Gastrocnemius medialis (tissue), 4 donors: ENCODE data around the gene VEZF1. TPM values are rescaled to one million over a fixed set of nuclear protein-coding genes. Genes with fewer than 3 reads are reported as not detected.
A peak's percentile ranks its signal among the peaks of the same experiment; 100 is the strongest.

Experiments used
- ATAC-seq, 2 donors: fragments of 150-250 bp; one replicate each; pipeline ENCODE4 v1.9.1; 2016
- DNase-seq, 2 donors: peaks; one replicate each; pipeline ENCODE4 v3.0.0-alpha.2; 2019
- H3K27ac ChIP-seq, 4 donors: fragments of 200-600 bp; sonication (generic); 1 replicate in 1 of 4; 2 replicates in 3 of 4; pipeline ENCODE4 v1.5.1; 2016 to 2018; ENCODE audit warnings: mild to moderate bottlenecking in 2 of 4, moderate library complexity in 1 of 4
- H3K27me3 ChIP-seq, 3 donors: fragments of 200-600 bp; sonication (generic) in 2 of 3; 1 replicate in 1 of 3; 2 replicates in 2 of 3; pipeline versions ENCODE4 v1.5.1 to v1.6.0; 2016 to 2019; ENCODE audit warnings: mild to moderate bottlenecking in 1 of 3, moderate library complexity in 1 of 3
- H3K36me3 ChIP-seq, 2 donors: fragments of 200-600 bp; sonication (generic) in 1 of 2; one replicate each; pipeline ENCODE4 v1.5.1; 2017 to 2018
- H3K4me1 ChIP-seq, 2 donors: fragments of 200-600 bp; sonication (generic) in 1 of 2; one replicate each; pipeline ENCODE4 v1.5.1; 2016 to 2017; ENCODE audit warnings: mild to moderate bottlenecking in 2 of 2
- H3K4me3 ChIP-seq, 4 donors: fragments of 200-600 bp; sonication (generic) in 3 of 4; 1 replicate in 1 of 4; 2 replicates in 3 of 4; pipeline ENCODE4 v1.5.1; 2016 to 2019; ENCODE audit warnings: mild to moderate bottlenecking in 2 of 4
- H3K9me3 ChIP-seq, 3 donors: fragments of 200-600 bp; sonication (generic) in 2 of 3; 1 replicate in 1 of 3; 2 replicates in 2 of 3; pipeline ENCODE4 v1.5.1; 2016 to 2019
- CTCF ChIP-seq, 5 experiments: fragments of 450-650 bp in 3 of 5; fragments of 200-600 bp in 2 of 5; sonication (generic) in 2 of 5; IDR thresholded peaks in 4 of 5; conservative IDR thresholded peaks in 1 of 5; 1 replicate in 4 of 5; 2 replicates in 1 of 5; pipeline ENCODE4 v1.5.1; 2016 to 2019; ENCODE audit warnings: antibody characterized with exemption in 5 of 5, mild to moderate bottlenecking in 3 of 5, moderate library complexity in 3 of 5
- POLR2A ChIP-seq, 2 donors: fragments of 450-650 bp; IDR thresholded peaks; one replicate each; pipeline ENCODE4 v1.6.1; 2017; ENCODE audit warnings: antibody characterized with exemption in 2 of 2, mild to moderate bottlenecking in 2 of 2, moderate library complexity in 2 of 2
- in situ Hi-C, 4 donors: fragments of 200-750 bp; cut with MboI; loops; one replicate each; pipeline versions ENCODE4 v1.15.0 to v1.8.0; 2017; ENCODE audit warnings: low sequenced_read_pairs in 4 of 4
- intact Hi-C: fragments of 100-400 bp; cut with DNase I; formaldehyde crosslinking; loops from one replicate; pipeline ENCODE4 v1.15.1; 2023; ENCODE audit warnings: low total_unique reads
- total RNA-seq, 4 donors: library from RNA; depleted of rRNA; stranded (reverse); fragments of >200 nt; gene quantifications; one replicate each; pipeline versions ENCODE4 v1.1.0 to v1.2.3, GENCODE V29; 2016

VEZF1 gene
- total RNA-seq, 4 donors from 2014 or later = 99.9 to 137 (median 106) TPM

- H3K27me3 ChIP-seq = no peaks in the 10 kb centered on the region
- peak overlapping the region; percentile 67 to 92 (median 81) for H3K4me3 ChIP-seq
- DNase-seq (peak; percentile 32 to 55), ATAC-seq (peak; percentile 31 to 45)
- in situ Hi-C loops = loop anchor here in 2 of 4 donors (25.0 kb wide), 3 partner anchors 400 to 900 kb away; partner anchors contain the start of genes AKAP1 (in 1 of the 2) and MSI2 (in 1 of the 2)
- peaks cover 72 to 83% of the 10 kb centered on the region in 2 donors for H3K4me1 ChIP-seq
- intact Hi-C loops = loop anchor here (2.0 to 5.0 kb wide), 2 partner anchors 32 to 900 kb away; partner anchors contain the start of genes AKAP1 and CUEDC1
- TF ChIP-seq CTCF (IDR thresholded peaks at IDR 0.05 in 4 of 5, conservative IDR thresholded peaks at IDR 0.05 in 1 of 5) (no peak), POLR2A (IDR thresholded peaks at IDR 0.05) (no peak)
- peak overlapping the region; percentile 95 to 99 (median 98) for H3K27ac ChIP-seq
- H3K36me3 ChIP-seq = peaks cover 0 to 6% of the 10 kb centered on the region in 2 donors
- H3K9me3 ChIP-seq = no peaks in the 10 kb centered on the region
Measured at GRCh38 chr17:57986841-57987580, 1.0 kb downstream of the VEZF1 start.

- peaks cover 72 to 82% of the 10 kb centered on the region in 2 donors for H3K4me1 ChIP-seq
- ATAC-seq = peak; percentile 21 to 32
- intact Hi-C loops (loop anchor here (2.0 to 5.0 kb wide), 2 partner anchors 45 to 898 kb away; partner anchors contain the start of gene AKAP1), in situ Hi-C loops (loop anchor here in 2 of 4 donors (25.0 kb wide), 3 partner anchors 398 to 898 kb away; partner anchors contain the start of genes AKAP1 (in 1 of the 2) and MSI2 (in 1 of the 2))
- peaks cover 0 to 18% of the 10 kb centered on the region in 2 donors for H3K36me3 ChIP-seq
- H3K27ac ChIP-seq = peak overlapping the region; percentile 95 to 99 (median 98)
- no peaks in the 10 kb centered on the region for H3K27me3 ChIP-seq
- TF ChIP-seq CTCF (IDR thresholded peaks at IDR 0.05 in 4 of 5, conservative IDR thresholded peaks at IDR 0.05 in 1 of 5) = no peak
- TF ChIP-seq POLR2A (IDR thresholded peaks at IDR 0.05) = no peak
- H3K4me3 ChIP-seq = peak overlapping the region; percentile 67 to 92 (median 81)
- H3K9me3 ChIP-seq = no peaks in the 10 kb centered on the region
- no peak for DNase-seq
Measured at GRCh38 chr17:57985675-57985974, 2.4 kb downstream of the VEZF1 start.

GRCh38 chr17:57984936-57985674, 2.9 kb downstream of the VEZF1 start:
- no peak for DNase-seq
- ATAC-seq = no peak
- peaks cover 76 to 82% of the 10 kb centered on the region in 2 donors for H3K4me1 ChIP-seq
- no peaks in the 10 kb centered on the region for H3K27me3 ChIP-seq
- H3K36me3 ChIP-seq = peaks cover 0 to 23% of the 10 kb centered on the region in 2 donors
- intact Hi-C loops (loop anchor here (2.0 to 5.0 kb wide), 2 partner anchors 44 to 898 kb away; partner anchors contain the start of gene AKAP1), in situ Hi-C loops (loop anchor here in 2 of 4 donors (25.0 kb wide), 3 partner anchors 398 to 898 kb away; partner anchors contain the start of genes AKAP1 (in 1 of the 2) and MSI2 (in 1 of the 2))
- peak overlapping the region; percentile 95 to 99 (median 98) for H3K27ac ChIP-seq
- H3K9me3 ChIP-seq = no peaks in the 10 kb centered on the region
- TF ChIP-seq POLR2A (IDR thresholded peaks at IDR 0.05) (no peak), CTCF (IDR thresholded peaks at IDR 0.05 in 4 of 5, conservative IDR thresholded peaks at IDR 0.05 in 1 of 5) (no peak)
- H3K4me3 ChIP-seq = peak overlapping the region; percentile 4 to 92 (median 72)

- Histone ChIP-seq H3K4me1 (peaks cover 73 to 76% of the 10 kb centered on the region in 2 donors), H3K9me3 (no peaks in the 10 kb centered on the region), H3K4me3 (peak overlapping the region; percentile 4 to 92 (median 43)), H3K27ac (peak overlapping the region; percentile 95 to 99 (median 98)), H3K36me3 (peaks cover 0 to 30% of the 10 kb centered on the region in 2 donors), H3K27me3 (no peaks in the 10 kb centered on the region)
- ATAC-seq (no peak), DNase-seq (no peak)
- intact Hi-C loops (loop anchor here (2.0 kb wide), 1 partner anchor 44 kb away; no protein-coding TSS in a partner anchor), in situ Hi-C loops (loop anchor here in 2 of 4 donors (25.0 kb wide), 3 partner anchors 397 to 897 kb away; partner anchors contain the start of genes AKAP1 (in 1 of the 2) and MSI2 (in 1 of the 2))
- no peak for TF ChIP-seq POLR2A (IDR thresholded peaks at IDR 0.05)
- no peak for TF ChIP-seq CTCF (IDR thresholded peaks at IDR 0.05 in 4 of 5, conservative IDR thresholded peaks at IDR 0.05 in 1 of 5)
Measured at GRCh38 chr17:57984261-57984890, 3.7 kb downstream of the VEZF1 start.
